GM12878 (cell line): ENCODE measurements around the gene IFI27L1. TPM values are rescaled to one million over a fixed set of nuclear protein-coding genes. Genes with fewer than 3 reads are reported as not detected.

ENCODE experiments used
- ATAC-seq: fragments of 200-7000 bp; cut with Tn5 transposase; 3 replicates; pipeline ENCODE4 v1.9.1; 2020; ENCODE audit warnings: mild to moderate bottlenecking, moderate library complexity
- BruUV-seq: library from RNA; stranded (reverse); fragments of 400-500 nt; replicated peaks from 2 replicates; lab custom pipeline; 2021; lab: Mats Ljungman, UMichigan
- CTCF ChIA-PET: fragments of 300-600 bp; sonication (Branson Sonifier 250); formaldehyde crosslinking; extraction: SDS; loops from one replicate; lab custom pipeline; 2021; ENCODE audit warnings: inconsistent platforms; lab: Yijun Ruan, JAX
- POLR2A ChIA-PET: fragments of 350-600 bp; formaldehyde crosslinking; extraction: SDS; loops from one replicate; lab custom pipeline; 2021; ENCODE audit warnings: inconsistent platforms; lab: Charles Lee
- RAD21 ChIA-PET: fragments of 300-600 bp; sonication (Branson Sonifier 250); formaldehyde crosslinking; loops from one replicate; lab custom pipeline; 2023; ENCODE audit warnings: antibody characterized with exemption; ENCODE audit not compliant: unreplicated experiment; lab: Charles Lee
- SMC1A ChIA-PET: fragments of 300-600 bp; sonication (Branson Sonifier 250); formaldehyde crosslinking; loops from one replicate; lab custom pipeline; 2023; ENCODE audit not compliant: unreplicated experiment, uncharacterized antibody; lab: Charles Lee
- DNase-seq: peaks from one replicate; pipeline ENCODE4 v3.0.0-alpha.2; 2011; ENCODE audit warnings: low read depth, low spot score
- FAIRE-seq: peaks from 3 replicates; lab custom pipeline; 2011; peaks lifted over from hg19 to GRCh38; lab: Jason Lieb, UNC
- H2AFZ ChIP-seq: 2 replicates; pipeline ENCODE4 v1.6.0; 2011; ENCODE audit warnings: low read depth, low read length, control low read depth; ENCODE audit not compliant: control insufficient read depth
- H3K27ac ChIP-seq: 2 replicates; pipeline ENCODE4 v1.5.1; 2011; ENCODE audit warnings: control low read depth; ENCODE audit not compliant: control insufficient read depth, insufficient read depth
- H3K27me3 ChIP-seq, 2 experiments: replicated peaks in 1 of 2; 2 replicates each; pipeline versions ENCODE4 v1.6.0 to v1.6.1; 2011; ENCODE audit warnings: low read length in 1 of 2; ENCODE audit not compliant: control insufficient read depth in 2 of 2, insufficient read depth in 2 of 2
- H3K36me3 ChIP-seq, 2 experiments: 2 replicates each; pipeline ENCODE4 v1.5.1; 2011; ENCODE audit warnings: low read length in 1 of 2; ENCODE audit not compliant: control insufficient read depth in 2 of 2, insufficient read depth in 2 of 2
- H3K4me1 ChIP-seq: 2 replicates; pipeline ENCODE4 v1.6.1; 2011; ENCODE audit warnings: mild to moderate bottlenecking, low read length, moderate library complexity, mixed read lengths; ENCODE audit not compliant: control insufficient read depth, insufficient read depth
- H3K4me2 ChIP-seq: 2 replicates; pipeline ENCODE4 v1.6.0; 2011; ENCODE audit warnings: control low read depth; ENCODE audit not compliant: control insufficient read depth, insufficient read depth
- H3K4me3 ChIP-seq: fragments of 200-600 bp; sonication (generic); 2 replicates; pipeline ENCODE4 v1.5.1; 2016
- H3K79me2 ChIP-seq: 2 replicates; pipeline ENCODE4 v1.6.0; 2011; ENCODE audit warnings: low read length; ENCODE audit not compliant: control insufficient read depth, insufficient read depth
- H3K9ac ChIP-seq: 2 replicates; pipeline ENCODE4 v1.8.0; 2011; ENCODE audit warnings: low read length, control low read depth, mixed read lengths; ENCODE audit not compliant: control insufficient read depth, insufficient read depth
- H3K9me3 ChIP-seq: replicated peaks from 3 replicates; pipeline ENCODE4 v1.5.1; 2011; ENCODE audit warnings: mild to moderate bottlenecking, low read length; ENCODE audit not compliant: control insufficient read depth, insufficient read depth
- H4K20me1 ChIP-seq: 2 replicates; pipeline ENCODE4 v1.6.0; 2011; ENCODE audit not compliant: control insufficient read depth, insufficient read depth
- BRCA1 ChIP-seq: IDR thresholded peaks from 2 replicates; pipeline ENCODE4 v1.6.1; 2011; ENCODE audit warnings: low read depth, low read length, improper control_type of control experiment
- CHD4 ChIP-seq: fragments of 200-600 bp; sonication (generic); IDR thresholded peaks from 2 replicates; pipeline ENCODE4 v1.6.1; 2016; ENCODE audit warnings: mild to moderate bottlenecking
- ETV6 ChIP-seq, 2 experiments: fragments of 450-650 bp in 1 of 2; IDR thresholded peaks in 1 of 2; conservative IDR thresholded peaks in 1 of 2; 2 replicates each; pipeline ENCODE4 v1.6.1; 2014; ENCODE audit warnings: antibody characterized with exemption in 1 of 2, borderline replicate concordance in 1 of 2, low read depth in 1 of 2, mild to moderate bottlenecking in 1 of 2, moderate library complexity in 1 of 2
- MTA2 ChIP-seq: fragments of 450-650 bp; IDR thresholded peaks from 2 replicates; pipeline ENCODE4 v1.6.1; 2016; ENCODE audit warnings: low read depth, mild to moderate bottlenecking, moderate library complexity
- NR2C2 ChIP-seq: IDR thresholded peaks from 2 replicates; pipeline ENCODE4 v1.6.1; 2011; ENCODE audit warnings: borderline replicate concordance, low read depth; ENCODE audit not compliant: control insufficient read depth, insufficient read length
- RCOR1 ChIP-seq: conservative IDR thresholded peaks from 2 replicates; pipeline ENCODE4 v1.6.1; 2012; ENCODE audit warnings: low read depth, low read length, improper control_type of control experiment
- TARDBP ChIP-seq: IDR thresholded peaks from 2 replicates; pipeline ENCODE4 v1.6.1; 2016; ENCODE audit warnings: borderline replicate concordance
- TCF12 ChIP-seq: IDR thresholded peaks from 2 replicates; pipeline ENCODE4 v1.6.1; 2011; ENCODE audit warnings: low read depth, mild to moderate bottlenecking, low read length
- WGBS: methylation state at CpG from one replicate; pipeline ENCODE4 v1.1.6; 2016; ENCODE audit warnings: low lambda C conversion rate; ENCODE audit not compliant: insufficient replicate concordance, insufficient coverage; ENCODE audit errors: missing lambda C conversion rate; 5-methylcytosine and 5-hydroxymethylcytosine counted together
- in situ Hi-C: fragments of 300-500 bp; cut with MboI; formaldehyde crosslinking; loops from 9 replicates; pipeline ENCODE4 v1.14.3; 2018; ENCODE audit warnings: mixed read lengths
- intact Hi-C: fragments of 100-400 bp; cut with micrococcal nuclease; formaldehyde crosslinking; loops from one replicate; pipeline ENCODE4 v1.14.2; 2022; ENCODE audit not compliant: unreplicated experiment
- polyA plus RNA-seq, 11 experiments: library from polyadenylated mRNA; depleted of rRNA in 4 of 11; unstranded in 6 of 11; stranded (reverse) in 5 of 11; fragments of >200 nt; fragmentation: Nextera tagmentation in 4 of 11; fragmentation: Illumina TruSeq in 1 of 11; extraction: Ambion mirVana in 4 of 11; extraction: Trizol in 1 of 11; gene quantifications; 1 replicate in 1 of 11; 2 replicates in 10 of 11; pipeline versions ENCODE4 v1.2.1 to v1.2.3, GENCODE V29; 2011 to 2016; ENCODE audit warnings: inconsistent platforms in 2 of 11, missing spikeins in 2 of 11, low read depth in 1 of 11
- total RNA-seq, 4 experiments: library from RNA; depleted of rRNA in 3 of 4; stranded (reverse); fragments of >200 nt in 3 of 4; fragmentation: Illumina TruSeq in 1 of 4; extraction: Trizol in 1 of 4; gene quantifications; 2 replicates each; pipeline versions ENCODE4 v1.2.1 to v1.2.3, GENCODE V29; 2013 to 2021
- TF ChIP-seq, protein P1 (sequence below): IDR thresholded peaks from 2 replicates; pipeline ENCODE4 v1.6.1; 2012; ENCODE audit warnings: low read depth, low read length, improper control_type of control experiment

IFI27L1 gene
- total and polyA plus RNA-seq, 10 of the 15 experiments (the other 5 are each of a cell fraction or from before 2014, with no cell fraction given), result 17.4 to 38.8 (median 27.6) TPM

DNA sequence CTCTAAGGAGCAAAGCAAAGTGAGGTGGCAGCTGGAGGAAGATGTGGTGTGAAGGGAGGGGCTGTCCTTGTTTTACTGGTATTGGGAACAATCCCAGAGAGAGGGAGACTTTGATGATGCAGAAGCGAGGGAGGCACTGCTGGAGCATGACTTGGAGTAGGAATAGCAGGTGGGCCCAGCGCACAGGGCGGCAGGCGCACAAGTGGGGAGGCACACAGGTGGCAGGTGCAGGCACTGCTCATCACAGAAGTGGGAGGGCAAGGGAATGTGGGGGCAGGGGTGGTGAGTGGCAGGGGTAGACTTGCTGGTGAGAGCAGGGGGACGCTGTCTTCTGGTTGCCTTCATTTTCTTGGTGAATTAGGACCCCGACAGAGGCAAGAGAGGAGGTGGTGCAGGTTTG, 17.9 kb downstream of the IFI27L1 start:
- POLR2A ChIA-PET, result no interaction called here
- TF ChIP-seq TCF12, result no peak
- no peak for TF ChIP-seq RCOR1
- TF ChIP-seq BRCA1, result no peak
- no peak for TF ChIP-seq TARDBP
- TF ChIP-seq ETV6 (conservative IDR thresholded peaks at IDR 0.05 in 1 of 2, IDR thresholded peaks at IDR 0.05 in 1 of 2; ENCODE audit: borderline replicate concordance in 1 of 2, low read depth in 1 of 2), result no peak
- no peak for TF ChIP-seq MTA2
- no peak for TF ChIP-seq NR2C2
- TF ChIP-seq, protein P1, sequence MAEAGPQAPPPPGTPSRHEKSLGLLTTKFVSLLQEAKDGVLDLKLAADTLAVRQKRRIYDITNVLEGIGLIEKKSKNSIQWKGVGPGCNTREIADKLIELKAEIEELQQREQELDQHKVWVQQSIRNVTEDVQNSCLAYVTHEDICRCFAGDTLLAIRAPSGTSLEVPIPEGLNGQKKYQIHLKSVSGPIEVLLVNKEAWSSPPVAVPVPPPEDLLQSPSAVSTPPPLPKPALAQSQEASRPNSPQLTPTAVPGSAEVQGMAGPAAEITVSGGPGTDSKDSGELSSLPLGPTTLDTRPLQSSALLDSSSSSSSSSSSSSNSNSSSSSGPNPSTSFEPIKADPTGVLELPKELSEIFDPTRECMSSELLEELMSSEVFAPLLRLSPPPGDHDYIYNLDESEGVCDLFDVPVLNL, result no peak
- no peak for TF ChIP-seq CHD4
- TF ChIP-seq, all 136 proteins: peak for 0
- SMC1A ChIA-PET, result interaction anchor here (2.2 kb wide), 1 partner anchor 38 kb away, joined by 6 read pairs; no protein-coding TSS in a partner anchor

More for the DNA sequence above, 17.9 kb downstream of the IFI27L1 start:
- Histone ChIP-seq H3K36me3 (no peaks in the 10 kb centered on the region; a peak in 1 of 4 replicates), H3K79me2 (no peaks in the 10 kb centered on the region), H3K4me1 (no peaks in the 10 kb centered on the region), H3K4me3 (no peak overlapping the region), H3K27me3 (no peaks in the 10 kb centered on the region), H2AFZ (no peak overlapping the region), H4K20me1 (no peaks in the 10 kb centered on the region), H3K9ac (no peak overlapping the region), H3K4me2 (no peak overlapping the region), H3K27ac (no peak overlapping the region), H3K9me3 (no peaks in the 10 kb centered on the region)
- DNase-seq (no peak), FAIRE-seq (no peak), ATAC-seq (no peak)
- in situ Hi-C loops (no loop called here), intact Hi-C loops (no loop called here)
- CTCF ChIA-PET, result no interaction called here
- BruUV-seq, result no TSS peak
- WGBS, result 87% methylated on average over 6 of the region's 6 CpGs
- RAD21 ChIA-PET, result no interaction called here
